HS-5 (cell line): Measurements from ENCODE around the gene NINJ2.

Experiments used
- DNase-seq: peaks from one replicate; pipeline ENCODE4 v3.0.0-alpha.2; 2012; ENCODE audit warnings: low read depth

NINJ2 gene

DNA sequence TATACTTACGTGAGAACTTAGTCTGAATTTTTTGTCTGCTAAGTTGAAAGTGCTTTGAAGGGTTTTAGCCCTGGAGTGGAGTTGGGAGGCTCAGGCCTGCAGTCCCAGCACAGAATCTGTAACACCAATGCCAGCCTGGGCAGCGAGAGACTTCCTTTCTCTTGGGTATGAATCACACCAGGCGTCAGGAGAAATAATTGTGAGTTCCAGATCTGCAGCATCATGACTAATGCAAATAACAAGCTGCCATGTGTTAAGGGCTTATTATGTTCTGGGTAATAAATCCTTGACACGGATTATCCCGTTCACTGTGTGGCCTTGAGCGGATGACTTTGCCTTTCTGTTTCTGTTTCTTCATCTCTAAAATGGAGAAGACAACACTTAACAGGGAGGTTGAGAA is 132.9 kb downstream of the NINJ2 start:
- no peak for DNase-seq

DNA sequence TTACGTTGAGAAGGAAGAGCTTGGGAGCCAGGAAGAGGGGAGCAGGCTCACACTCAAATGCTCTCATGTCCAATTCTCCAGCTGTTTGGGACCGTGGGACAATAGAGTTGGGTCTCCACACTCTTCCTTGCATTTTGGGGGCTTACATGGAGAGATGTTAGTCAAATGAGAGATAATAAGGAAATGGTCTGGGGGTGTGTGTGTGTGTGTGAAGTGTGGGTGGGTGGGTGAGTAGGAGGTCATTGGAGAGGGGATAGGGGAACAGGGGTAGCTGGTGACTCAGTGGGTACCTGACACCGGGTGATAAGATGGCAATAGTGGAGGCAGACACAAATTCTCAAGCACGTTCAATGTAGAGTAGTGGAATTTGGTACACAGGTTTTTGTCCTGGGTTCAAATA is 135.5 kb downstream of the NINJ2 start:
- no peak for DNase-seq

DNA sequence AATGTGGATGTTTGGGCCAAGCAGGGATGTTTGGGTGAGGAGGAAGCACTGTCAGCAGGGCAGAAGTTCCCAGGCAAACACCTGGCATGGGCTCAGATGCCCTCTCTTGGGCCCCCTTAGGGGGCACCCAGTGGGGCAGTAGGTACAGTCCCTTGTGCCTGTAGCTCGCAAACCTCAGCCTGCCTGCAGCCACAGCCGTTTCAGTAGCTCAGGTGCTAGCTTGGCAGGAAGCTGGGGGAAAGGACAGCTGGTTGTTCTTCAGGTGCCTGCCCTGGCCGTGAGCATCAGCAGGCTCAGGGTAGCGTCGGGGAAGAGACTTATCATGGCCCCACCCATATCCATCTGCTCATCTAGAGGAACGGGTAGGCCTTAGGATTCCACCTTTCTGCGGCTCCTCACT is 136.0 kb downstream of the NINJ2 start:
- DNase-seq, result no peak

DNA sequence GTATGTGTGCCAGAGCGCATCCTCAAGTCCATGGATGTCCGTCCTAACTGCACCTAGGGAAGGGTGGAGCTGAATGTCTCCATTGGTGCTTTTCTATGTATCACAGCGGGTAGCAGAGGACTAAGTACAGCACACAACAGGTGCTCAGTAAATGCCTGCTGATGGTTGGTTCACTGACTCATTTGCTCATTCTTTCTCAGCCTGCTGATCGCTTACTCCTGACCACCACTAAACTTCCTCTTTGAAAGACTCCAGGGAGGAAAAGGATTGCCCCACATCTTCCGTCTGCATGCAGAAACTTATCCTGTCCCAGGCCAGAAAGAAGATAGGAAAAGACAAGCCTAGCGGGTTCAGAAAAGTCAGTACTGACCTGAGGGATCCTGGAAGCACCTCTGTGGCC is 137.2 kb downstream of the NINJ2 start:
- DNase-seq, result no peak

DNA sequence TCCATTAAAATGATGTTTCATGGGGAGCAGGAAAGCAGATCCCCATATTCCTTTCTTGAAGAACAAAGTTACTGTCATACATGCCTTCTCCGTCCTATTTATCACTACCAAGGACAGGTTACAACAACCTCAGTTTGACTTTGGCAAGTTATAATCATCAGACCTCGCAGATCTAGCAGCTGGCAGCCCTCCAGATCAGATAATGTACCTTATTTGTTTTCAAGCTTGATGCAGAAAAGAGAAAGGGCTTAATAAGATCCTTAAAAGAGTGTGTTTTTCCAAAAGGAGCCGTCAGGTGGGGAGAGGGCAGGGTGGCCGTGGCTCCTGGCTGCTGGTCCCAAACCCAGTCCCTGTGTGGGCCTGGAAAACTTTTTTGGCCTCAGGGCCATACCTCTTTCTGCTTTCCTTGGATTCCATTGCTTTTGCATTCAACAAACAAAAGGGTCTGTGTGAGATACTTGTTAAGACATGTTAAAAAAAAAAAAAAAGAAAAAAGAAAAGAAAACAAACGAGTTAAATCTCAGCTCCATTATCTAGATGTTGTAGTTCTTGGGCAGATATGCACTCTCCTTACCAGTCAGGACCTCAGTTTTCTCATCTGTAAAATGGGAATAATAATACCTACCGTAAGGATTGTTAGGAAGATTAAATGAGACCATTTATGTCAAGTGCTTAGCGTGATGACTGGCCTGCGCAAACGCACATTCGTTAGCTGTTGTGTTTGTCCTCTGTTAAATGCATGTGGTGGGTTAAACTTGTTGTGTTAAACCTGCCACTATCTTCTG is 138.9 kb downstream of the NINJ2 start:
- no peak for DNase-seq

DNA sequence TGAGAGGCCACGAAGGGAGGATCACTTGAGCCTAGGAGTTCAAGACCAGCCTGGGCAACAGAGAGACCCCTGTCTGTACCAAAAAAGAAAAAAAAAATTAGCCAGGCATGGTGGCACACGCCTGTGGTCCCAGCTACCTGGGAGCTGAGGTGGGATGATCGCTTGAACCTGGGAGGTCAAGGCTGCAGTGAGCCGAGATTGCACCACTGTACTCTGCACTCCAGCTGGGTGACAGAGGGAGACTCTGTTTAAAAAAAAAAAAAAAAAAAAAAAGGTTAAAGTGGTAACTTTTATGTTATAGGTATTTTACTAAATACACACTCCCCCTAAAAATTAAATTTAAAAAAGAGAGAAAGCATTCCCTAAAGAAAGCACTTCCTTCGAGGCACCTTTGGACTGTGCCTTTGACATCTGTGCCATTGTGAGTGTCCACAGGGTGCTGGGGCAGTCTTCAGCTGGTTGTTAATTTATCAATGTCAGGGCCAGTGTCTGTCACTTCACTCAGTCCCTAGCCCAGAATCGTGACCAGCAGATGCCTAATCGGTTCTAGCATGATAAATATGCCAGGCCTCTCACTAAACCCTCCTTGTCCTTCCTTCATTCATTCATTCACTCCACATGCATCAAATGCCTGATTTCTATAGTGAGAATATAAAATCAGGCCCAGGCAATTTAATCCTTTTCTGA is 140.4 kb downstream of the NINJ2 start:
- DNase-seq, result no peak

DNA sequence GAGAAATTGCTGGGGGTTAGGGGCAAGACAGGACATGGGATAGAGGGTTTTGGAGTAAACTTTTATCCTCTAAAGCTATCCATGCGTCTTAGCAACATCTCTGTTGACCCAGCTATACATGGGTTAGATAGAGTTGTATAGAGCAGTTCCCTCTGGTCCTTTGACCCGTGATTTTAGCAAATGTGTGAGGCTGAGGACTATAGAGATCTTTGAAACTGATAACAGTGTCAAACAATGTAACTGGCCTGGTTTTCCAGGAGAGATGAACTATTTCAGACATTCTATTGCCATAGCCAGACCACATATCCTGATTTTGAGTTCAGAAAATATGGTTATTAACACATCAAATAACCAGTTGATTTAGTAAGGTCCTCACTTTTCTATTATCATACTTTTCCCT is 143.1 kb downstream of the NINJ2 start:
- DNase-seq, result no peak

DNA sequence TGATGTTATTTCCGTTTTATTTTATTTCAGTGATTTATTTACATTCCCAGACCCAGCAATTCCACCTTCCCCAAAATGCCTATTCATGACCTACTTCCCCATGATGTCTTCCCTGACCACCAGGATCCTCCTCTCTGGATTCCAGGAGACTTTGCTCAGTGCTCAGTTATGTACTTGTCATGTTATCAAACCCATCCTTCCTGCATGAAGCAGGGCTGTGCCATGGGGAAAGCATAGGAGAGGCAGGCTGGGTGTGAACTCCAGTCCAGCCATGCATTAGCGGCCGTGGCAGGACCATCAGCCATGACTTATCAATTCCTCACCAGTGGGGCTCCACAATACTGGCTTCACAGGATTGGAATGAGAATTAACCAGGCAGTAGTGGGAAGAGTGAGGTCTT is 145.7 kb downstream of the NINJ2 start:
- no peak for DNase-seq
